Panc1 (cell line): ENCODE measurements around the gene FECH.
"Not testable (repeated sequence)": the region's sequence is repeated elsewhere in the genome, so short reads cannot be mapped to it uniquely, and the experiment has no call there.

Source experiments
- POLR2AphosphoS5 ChIP-seq: IDR thresholded peaks from 2 replicates; pipeline ENCODE4 v1.6.1; 2012; ENCODE audit warnings: mild to moderate bottlenecking, low read depth, low read length, moderate library complexity
- REST ChIP-seq, 2 experiments: IDR thresholded peaks; 2 replicates each; pipeline ENCODE4 v1.6.1; 2011 to 2012; ENCODE audit warnings: low read depth in 2 of 2, control low read depth in 1 of 2, low read length in 1 of 2, mild to moderate bottlenecking in 1 of 2, moderate library complexity in 1 of 2; ENCODE audit not compliant: insufficient read depth in 1 of 2
- SIN3A ChIP-seq: IDR thresholded peaks from 2 replicates; pipeline ENCODE4 v1.6.1; 2012; ENCODE audit warnings: low read depth, mild to moderate bottlenecking, low read length, moderate library complexity, borderline replicate concordance; ENCODE audit not compliant: insufficient read depth
- TF ChIP-seq, protein P1 (sequence below): fragments of 450-650 bp; IDR thresholded peaks from 2 replicates; pipeline ENCODE4 v1.5.1; 2017; ENCODE audit warnings: mild to moderate bottlenecking

DNA sequence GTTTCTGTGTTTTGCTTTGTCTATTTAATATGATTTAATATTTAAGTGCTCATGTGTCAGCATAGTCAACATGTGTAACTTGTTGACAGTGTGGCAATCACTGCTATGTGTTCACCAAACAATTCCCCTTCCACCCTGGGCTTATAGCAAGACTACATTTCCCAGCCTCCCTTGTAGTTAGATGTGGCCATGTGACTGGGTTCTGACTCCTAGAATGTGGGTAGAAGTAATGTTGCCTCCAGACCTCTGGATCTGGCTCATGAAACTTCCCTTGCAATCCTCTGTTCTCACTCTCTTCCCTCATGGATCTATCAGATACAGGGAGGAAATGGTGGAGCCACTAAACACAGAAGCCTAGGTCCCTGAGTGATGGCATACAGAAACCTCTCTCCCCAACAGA, 64.2 kb downstream of the FECH start:
- TF ChIP-seq SIN3A; REST (IDR thresholded peaks at IDR 0.05; ENCODE audit: insufficient read depth in 1 of 2, low read depth in 2 of 2, low read length in 1 of 2); POLR2AphosphoS5: not testable (repeated sequence)
- TF ChIP-seq, protein P1, sequence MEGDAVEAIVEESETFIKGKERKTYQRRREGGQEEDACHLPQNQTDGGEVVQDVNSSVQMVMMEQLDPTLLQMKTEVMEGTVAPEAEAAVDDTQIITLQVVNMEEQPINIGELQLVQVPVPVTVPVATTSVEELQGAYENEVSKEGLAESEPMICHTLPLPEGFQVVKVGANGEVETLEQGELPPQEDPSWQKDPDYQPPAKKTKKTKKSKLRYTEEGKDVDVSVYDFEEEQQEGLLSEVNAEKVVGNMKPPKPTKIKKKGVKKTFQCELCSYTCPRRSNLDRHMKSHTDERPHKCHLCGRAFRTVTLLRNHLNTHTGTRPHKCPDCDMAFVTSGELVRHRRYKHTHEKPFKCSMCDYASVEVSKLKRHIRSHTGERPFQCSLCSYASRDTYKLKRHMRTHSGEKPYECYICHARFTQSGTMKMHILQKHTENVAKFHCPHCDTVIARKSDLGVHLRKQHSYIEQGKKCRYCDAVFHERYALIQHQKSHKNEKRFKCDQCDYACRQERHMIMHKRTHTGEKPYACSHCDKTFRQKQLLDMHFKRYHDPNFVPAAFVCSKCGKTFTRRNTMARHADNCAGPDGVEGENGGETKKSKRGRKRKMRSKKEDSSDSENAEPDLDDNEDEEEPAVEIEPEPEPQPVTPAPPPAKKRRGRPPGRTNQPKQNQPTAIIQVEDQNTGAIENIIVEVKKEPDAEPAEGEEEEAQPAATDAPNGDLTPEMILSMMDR, result not testable (repeated sequence)
